Activated naive CD4-positive, alpha-beta T cell treated with anti-CD3 and anti-CD28 coated beads for 36 hours (primary cell): ENCODE data around the gene CABLES1. TPM values are rescaled to one million over a fixed set of nuclear protein-coding genes. Genes with fewer than 3 reads are reported as not detected.

ENCODE experiments used
- CTCF ChIA-PET: fragments of 350-600 bp; sonication (Branson Sonifier 250); formaldehyde crosslinking; loops from one replicate; lab custom pipeline; 2021; ENCODE audit warnings: antibody characterized with exemption; lab: Charles Lee
- DNase-seq: peaks from one replicate; pipeline ENCODE4 v3.0.0-alpha.2; 2020
- H3K27ac Mint-ChIP-seq: one replicate; pipeline ENCODE4 v1.8.0; 2021; ENCODE audit warnings: mild to moderate bottlenecking, mixed read lengths
- H3K27me3 Mint-ChIP-seq: one replicate; pipeline ENCODE4 v1.8.0; 2021; ENCODE audit warnings: low read depth, mixed read lengths
- H3K36me3 Mint-ChIP-seq: one replicate; pipeline ENCODE4 v1.8.0; 2021; ENCODE audit warnings: low read depth, mixed read lengths
- H3K4me1 Mint-ChIP-seq: one replicate; pipeline ENCODE4 v1.8.0; 2021; ENCODE audit warnings: low read depth, mixed read lengths
- H3K4me3 Mint-ChIP-seq: one replicate; pipeline ENCODE4 v1.8.0; 2021; ENCODE audit warnings: mild to moderate bottlenecking, moderate library complexity, mixed read lengths
- H3K9me3 Mint-ChIP-seq: one replicate; pipeline ENCODE4 v1.8.0; 2021; ENCODE audit warnings: mixed read lengths
- intact Hi-C: fragments of 100-400 bp; cut with micrococcal nuclease; formaldehyde crosslinking; loops from one replicate; pipeline ENCODE4 v1.15.1; 2023
- total RNA-seq, 2 experiments: library from RNA; stranded (reverse); gene quantifications; one replicate each; pipeline ENCODE4 v1.2.3, GENCODE V29; 2021

Gene CABLES1
- total RNA-seq, 2 experiments from 2014 or later, result 0.12 to 0.38 TPM

DNA sequence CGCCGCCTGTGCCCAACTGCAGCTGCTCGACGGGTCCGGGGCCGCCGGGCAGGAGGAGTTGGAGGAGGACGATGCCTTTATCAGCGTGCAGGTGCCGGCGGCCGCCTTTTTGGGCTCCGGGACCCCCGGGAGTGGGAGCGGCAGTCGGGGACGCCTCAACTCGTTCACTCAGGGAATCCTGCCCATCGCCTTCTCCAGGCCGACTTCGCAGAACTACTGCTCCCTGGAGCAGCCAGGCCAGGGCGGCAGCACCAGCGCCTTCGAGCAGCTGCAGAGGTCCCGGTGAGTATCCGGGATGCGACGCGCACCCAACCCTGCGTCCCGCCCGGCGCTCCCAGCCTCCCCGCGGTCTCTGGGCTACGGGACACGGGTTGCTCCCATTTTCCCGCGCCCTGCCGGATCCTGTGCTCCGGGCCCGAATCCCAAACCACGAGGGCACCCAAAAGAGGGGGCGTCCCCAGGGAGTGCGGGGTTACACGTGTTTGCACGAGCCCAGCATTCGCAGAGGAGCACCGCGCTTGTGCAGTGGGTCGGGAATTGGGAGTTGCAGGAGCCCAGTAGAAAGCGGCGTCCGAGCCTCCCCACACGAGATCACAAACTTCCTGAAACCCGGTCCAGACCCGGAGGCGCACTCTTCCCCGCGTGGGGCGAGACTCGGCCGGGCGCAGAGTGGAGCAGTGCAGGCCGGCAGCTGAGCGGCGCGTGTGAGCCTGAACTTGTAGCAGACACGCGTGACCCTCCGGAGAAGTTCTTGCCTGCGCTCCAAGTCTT is 1.2 kb downstream of the CABLES1 start:
- intact Hi-C loops, result loop anchor here (5.0 kb wide), 1 partner anchor 451 kb away; the partner anchor contains the start of gene NPC1
- CTCF ChIA-PET, result no interaction called here
- H3K27me3 Mint-ChIP-seq, result peaks cover 42% of the 10 kb centered on the region
- no peaks in the 10 kb centered on the region for H3K36me3 Mint-ChIP-seq
- DNase-seq, result peak; percentile 12
- H3K4me3 Mint-ChIP-seq, result peak overlapping the region; percentile 43
- peaks cover 14% of the 10 kb centered on the region for H3K4me1 Mint-ChIP-seq
- no peak overlapping the region for H3K27ac Mint-ChIP-seq
- no peaks in the 10 kb centered on the region for H3K9me3 Mint-ChIP-seq

DNA sequence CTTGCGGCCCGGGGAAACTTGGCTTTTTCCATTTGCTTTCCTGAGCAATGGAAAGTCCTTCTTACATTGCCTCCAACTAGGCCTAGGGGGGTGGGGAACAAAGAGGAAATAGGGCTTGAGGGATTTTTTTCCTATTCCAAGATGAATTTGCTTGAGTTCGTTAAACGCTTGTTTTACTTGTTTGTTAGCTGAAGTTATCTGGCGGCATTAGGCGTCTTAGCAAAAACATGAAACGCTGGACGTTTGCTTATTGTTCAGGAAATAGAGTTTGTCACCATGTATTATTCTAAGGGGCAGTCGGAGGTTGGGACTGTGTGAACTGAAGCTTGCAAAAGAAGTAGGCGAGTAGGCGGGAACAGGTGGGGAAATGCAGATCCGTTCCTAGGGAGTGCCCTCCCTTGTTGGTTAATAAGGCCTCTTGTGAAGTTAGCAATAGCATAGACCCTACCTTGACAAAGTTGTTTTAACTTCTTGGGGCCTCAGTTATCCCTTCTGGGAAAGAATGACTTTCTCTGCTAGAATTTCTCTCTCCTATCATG is 1.9 kb downstream of the CABLES1 start:
- no peaks in the 10 kb centered on the region for H3K36me3 Mint-ChIP-seq
- H3K27ac Mint-ChIP-seq, result no peak overlapping the region
- intact Hi-C loops, result loop anchor here (5.0 kb wide), 1 partner anchor 450 kb away; the partner anchor contains the start of gene NPC1

DNA sequence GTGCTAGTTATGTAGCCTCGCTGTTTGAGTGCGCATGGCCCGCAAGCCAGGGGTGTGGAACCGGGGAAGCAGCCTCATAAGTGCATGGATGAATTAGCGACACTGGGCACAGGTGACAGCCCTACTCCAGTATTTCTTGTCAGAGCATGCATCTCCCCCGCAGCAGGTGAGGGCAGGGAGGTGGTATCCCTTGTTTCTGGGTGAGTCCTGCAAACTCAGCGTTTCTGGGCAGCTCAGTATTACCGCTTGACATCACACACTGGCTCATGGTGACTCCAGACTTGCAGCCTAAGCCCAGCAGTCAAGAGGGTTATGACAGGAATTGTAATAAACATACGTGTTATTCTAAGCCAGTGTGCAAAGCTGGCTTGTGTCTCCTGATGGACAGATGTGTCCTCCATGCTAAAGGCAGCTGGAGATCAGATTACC is 2.5 kb downstream of the CABLES1 start:
- Mint-ChIP-seq H3K9me3 (no peaks in the 10 kb centered on the region), H3K4me1 (peaks cover 14% of the 10 kb centered on the region), H3K27me3 (peaks cover 32% of the 10 kb centered on the region), H3K4me3 (no peak overlapping the region), H3K36me3 (no peaks in the 10 kb centered on the region), H3K27ac (no peak overlapping the region)
- CTCF ChIA-PET, result interaction anchor here (1.2 kb wide), 1 partner anchor 258 kb away, joined by 3 read pairs; no protein-coding TSS in a partner anchor
- no peak for DNase-seq
- intact Hi-C loops, result loop anchor here (5.0 kb wide), 1 partner anchor 449 kb away; the partner anchor contains the start of gene NPC1

More for the DNA sequence above, 1.9 kb downstream of the CABLES1 start:
- H3K27me3 Mint-ChIP-seq, result peaks cover 37% of the 10 kb centered on the region
- CTCF ChIA-PET, result no interaction called here
- peak overlapping the region; percentile 43 for H3K4me3 Mint-ChIP-seq
- peaks cover 14% of the 10 kb centered on the region for H3K4me1 Mint-ChIP-seq
- H3K9me3 Mint-ChIP-seq, result no peaks in the 10 kb centered on the region
- no peak for DNase-seq

DNA sequence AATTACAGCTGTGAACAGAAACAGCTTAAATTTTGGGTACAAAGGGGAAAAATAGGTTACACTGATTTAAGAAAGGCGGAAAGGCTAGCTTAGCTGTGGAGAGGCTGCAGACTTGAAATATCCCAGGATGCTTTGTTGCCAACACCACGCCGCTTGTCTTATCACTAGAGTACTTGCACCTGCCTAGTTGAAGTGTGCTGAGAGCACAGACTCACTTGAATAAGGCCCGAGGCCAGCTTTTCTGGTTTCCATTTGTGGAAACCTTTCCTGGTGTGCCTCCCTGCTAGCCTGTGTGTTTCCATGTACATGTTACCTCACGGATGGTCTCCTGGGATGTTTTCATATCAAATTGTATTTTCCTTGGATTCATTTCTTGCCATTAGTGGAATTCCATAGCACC is 3.2 kb downstream of the CABLES1 start:
- CTCF ChIA-PET, result interaction anchor here (0.5 to 1.2 kb wide), 2 partner anchors 239 to 257 kb away, joined by 3 to 4 read pairs; no protein-coding TSS in a partner anchor
- Mint-ChIP-seq H3K4me3 (no peak overlapping the region), H3K4me1 (peaks cover 14% of the 10 kb centered on the region)

DNA sequence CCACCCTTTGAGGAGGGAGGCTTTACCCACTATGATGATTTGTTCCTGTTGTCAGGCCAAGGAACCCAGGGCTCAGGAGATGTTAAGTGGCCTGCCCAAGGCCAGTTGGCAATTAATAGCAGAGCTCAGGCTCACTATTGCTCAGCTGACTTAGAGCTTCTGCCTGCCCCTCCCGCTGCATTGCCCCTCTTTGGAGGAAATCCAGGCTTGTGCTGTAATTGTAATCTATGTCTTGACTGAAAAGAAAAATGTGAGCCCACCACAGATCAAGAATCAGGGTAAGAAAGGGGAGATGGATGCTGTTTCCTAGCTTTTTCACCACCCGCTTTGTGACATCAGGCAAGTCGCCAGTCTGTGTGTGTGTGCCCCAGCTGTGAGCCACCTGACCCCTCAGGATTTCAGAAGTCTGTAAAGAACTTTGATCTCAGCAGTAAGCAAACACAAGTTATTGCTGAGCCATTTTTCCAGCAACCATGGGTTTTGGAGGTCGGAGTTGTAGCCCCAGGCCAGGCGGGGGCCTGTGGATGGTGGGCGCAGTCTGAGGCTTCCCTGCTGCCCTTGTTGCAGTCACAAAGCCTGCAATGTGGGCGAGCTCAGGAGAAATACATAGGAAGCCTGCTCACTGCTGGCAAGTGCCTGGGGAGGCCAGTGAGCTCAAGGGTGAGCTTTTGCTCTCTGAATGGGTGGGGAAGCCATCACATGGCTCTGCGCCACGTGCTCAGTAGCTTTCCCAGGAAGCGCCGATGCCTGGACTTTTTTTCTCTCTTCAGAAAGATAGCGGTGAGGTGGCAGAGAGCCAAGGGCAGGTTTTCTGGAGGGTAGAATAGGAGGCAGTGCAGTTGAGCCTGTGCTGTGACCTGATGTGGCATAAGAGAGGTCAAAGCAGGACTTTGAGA is 6.1 kb downstream of the CABLES1 start:
- intact Hi-C loops, result no loop called here
- CTCF ChIA-PET, result no interaction called here
- Mint-ChIP-seq H3K4me1 (peaks cover 2% of the 10 kb centered on the region), H3K36me3 (no peaks in the 10 kb centered on the region), H3K4me3 (no peak overlapping the region), H3K27ac (no peak overlapping the region), H3K9me3 (no peaks in the 10 kb centered on the region), H3K27me3 (peaks cover 18% of the 10 kb centered on the region)
- no peak for DNase-seq

More for the DNA sequence above, 3.2 kb downstream of the CABLES1 start:
- Mint-ChIP-seq H3K9me3 (no peaks in the 10 kb centered on the region), H3K27me3 (peaks cover 32% of the 10 kb centered on the region), H3K27ac (no peak overlapping the region), H3K36me3 (no peaks in the 10 kb centered on the region)
- intact Hi-C loops, result loop anchor here (5.0 kb wide), 1 partner anchor 449 kb away; the partner anchor contains the start of gene NPC1
- no peak for DNase-seq

DNA sequence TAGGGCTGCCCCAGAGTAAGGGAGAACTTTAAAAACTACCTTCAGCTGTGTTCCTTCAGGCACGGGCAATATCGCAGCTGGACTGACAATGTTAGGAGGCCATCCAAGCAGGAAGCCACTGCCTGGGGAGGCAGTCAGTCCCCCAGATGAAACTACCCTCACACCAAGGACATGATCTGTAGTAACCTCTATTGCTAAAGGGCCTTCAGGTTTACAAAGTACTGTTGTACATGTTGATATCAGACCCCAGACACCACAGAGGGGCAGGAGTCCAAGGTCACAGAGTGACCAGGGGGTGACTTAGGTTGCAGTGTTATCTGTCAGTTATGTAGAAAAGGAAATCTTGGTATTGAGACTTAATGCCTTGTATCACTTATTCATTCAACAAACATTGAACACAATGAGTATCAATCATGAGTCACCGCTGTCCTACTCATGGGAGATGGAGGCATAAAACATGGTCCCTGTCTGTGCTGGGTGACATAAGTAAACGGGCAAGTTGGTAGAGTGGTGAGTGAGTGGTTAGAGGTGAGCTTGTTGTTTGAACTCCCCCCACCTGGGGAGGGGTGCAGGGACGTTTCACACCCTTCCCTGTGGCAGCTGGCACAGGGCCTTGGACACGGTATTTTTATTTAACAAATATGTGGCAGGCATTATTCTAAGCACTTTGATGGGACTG is 7.1 kb downstream of the CABLES1 start:
- Mint-ChIP-seq H3K4me1 (peaks cover 2% of the 10 kb centered on the region), H3K27me3 (peaks cover 9% of the 10 kb centered on the region), H3K4me3 (no peak overlapping the region), H3K9me3 (no peaks in the 10 kb centered on the region), H3K36me3 (no peaks in the 10 kb centered on the region), H3K27ac (no peak overlapping the region)
- no peak for DNase-seq
- intact Hi-C loops, result no loop called here
- CTCF ChIA-PET, result no interaction called here

DNA sequence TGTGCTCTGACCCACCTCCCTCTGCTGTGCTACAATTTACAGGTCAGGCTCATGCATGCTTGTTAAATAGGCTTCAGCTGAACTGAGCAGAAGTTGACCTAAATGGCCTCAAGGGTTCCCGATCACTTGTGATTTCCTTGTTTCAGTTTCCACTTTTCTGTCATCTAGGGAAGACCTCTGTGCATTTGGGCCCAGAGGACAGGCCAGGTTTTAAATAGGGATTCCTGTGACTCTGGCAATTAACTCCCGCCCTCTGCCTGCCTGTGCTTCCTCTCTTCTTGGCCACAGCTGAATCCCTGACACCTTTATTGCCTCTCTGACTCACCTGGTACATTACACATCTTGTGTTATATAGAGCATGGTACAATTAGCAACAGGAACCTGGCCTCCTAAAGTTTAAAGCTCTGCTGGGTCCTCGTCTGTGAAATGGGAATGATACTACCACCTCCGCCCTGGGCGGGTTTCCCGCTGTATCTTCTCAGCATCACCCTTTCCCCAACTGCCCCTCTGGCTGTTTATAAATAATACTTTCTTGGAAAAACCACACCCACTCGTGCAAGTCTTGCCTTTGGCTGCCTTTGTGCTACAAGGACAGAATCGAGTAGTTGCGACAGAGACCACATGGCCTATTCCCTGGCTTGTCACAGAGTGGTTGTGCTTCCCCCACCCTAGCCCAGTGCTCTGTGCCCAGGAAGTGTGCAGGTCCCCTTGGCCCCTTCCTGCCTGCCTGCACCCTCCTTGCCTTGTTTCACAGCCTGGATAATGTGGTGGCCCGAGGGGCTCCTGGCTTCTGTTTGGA is 7.9 kb downstream of the CABLES1 start:
- Mint-ChIP-seq H3K27me3 (peaks cover 1% of the 10 kb centered on the region), H3K4me3 (no peak overlapping the region), H3K36me3 (no peaks in the 10 kb centered on the region), H3K4me1 (peaks cover 2% of the 10 kb centered on the region), H3K27ac (no peak overlapping the region), H3K9me3 (no peaks in the 10 kb centered on the region)
- intact Hi-C loops, result no loop called here
- CTCF ChIA-PET, result interaction anchor here (0.6 kb wide), 1 partner anchor 44 kb away, joined by 4 read pairs; no protein-coding TSS in a partner anchor
- no peak for DNase-seq

DNA sequence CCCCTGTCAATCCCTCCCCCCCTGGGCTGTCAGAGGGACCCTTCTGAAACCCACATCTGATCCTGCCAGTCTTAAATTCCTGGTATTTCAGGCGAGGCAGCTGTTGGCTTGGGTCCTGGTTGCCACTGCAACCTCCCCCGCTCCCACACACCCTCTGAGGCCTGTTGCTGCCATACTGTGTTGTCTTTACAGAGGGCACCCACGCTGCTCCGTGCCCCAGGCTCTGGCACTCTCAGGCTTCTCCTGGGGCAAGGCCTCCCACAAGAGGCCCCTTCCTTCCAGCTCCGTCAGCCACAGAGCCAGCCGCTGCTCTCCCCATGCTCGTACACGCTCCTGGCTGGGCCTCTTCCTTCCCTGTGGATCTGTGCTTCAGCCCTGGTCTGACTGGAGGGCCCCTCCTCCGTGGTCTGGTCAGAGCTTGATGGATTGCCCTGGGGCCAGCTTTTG is 8.6 kb downstream of the CABLES1 start:
- no peak for DNase-seq
- no peaks in the 10 kb centered on the region for H3K36me3 Mint-ChIP-seq
- no peak overlapping the region for H3K4me3 Mint-ChIP-seq
- H3K9me3 Mint-ChIP-seq, result no peaks in the 10 kb centered on the region
- no peaks in the 10 kb centered on the region for H3K27me3 Mint-ChIP-seq
- no peak overlapping the region for H3K27ac Mint-ChIP-seq
- peaks cover 2% of the 10 kb centered on the region for H3K4me1 Mint-ChIP-seq
- CTCF ChIA-PET, result interaction anchor here (0.6 kb wide), 1 partner anchor 43 kb away, joined by 4 read pairs; no protein-coding TSS in a partner anchor
- intact Hi-C loops, result no loop called here

DNA sequence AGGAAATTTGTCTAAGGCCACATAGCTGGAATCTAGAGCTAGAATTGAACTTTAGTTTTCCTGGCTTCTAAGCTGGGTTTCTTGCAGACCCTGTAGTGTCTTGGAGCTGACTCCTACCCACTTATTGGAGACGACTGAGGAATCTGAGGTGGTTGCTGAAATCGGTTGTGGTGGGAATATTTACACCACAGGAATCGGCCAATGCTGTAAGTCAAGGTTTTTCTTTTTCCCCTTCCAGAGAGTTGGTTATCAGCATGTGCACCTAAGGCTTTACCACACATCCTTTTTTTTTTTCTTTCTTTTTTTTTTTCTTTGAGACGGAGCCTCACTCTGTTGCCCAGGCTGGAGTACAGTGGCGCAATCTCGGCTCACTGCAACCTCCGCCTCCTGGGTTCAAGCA is 9.4 kb downstream of the CABLES1 start:
- CTCF ChIA-PET, result no interaction called here
- no peaks in the 10 kb centered on the region for H3K9me3 Mint-ChIP-seq

DNA sequence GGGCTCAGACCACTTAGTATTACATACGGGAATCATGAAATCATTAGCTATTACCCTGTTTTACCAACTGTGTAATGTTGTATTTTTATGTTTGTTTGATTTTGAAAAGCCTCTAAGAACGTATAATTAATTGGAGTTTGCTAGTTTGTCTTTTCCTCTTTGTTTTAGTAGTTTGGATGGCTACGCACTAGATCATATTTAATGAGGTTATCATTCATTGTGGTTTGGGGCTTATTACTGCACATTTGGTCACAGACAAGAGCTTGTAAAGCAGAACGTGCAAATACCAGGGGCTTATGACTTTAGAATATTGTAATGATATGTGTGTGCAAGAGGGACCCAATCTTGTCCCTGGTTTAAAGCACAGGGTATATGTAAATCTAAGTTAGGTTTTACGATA is 10.3 kb downstream of the CABLES1 start:
- Mint-ChIP-seq H3K4me1 (peaks cover 2% of the 10 kb centered on the region), H3K9me3 (no peaks in the 10 kb centered on the region), H3K4me3 (no peak overlapping the region), H3K36me3 (no peaks in the 10 kb centered on the region), H3K27me3 (no peaks in the 10 kb centered on the region), H3K27ac (no peak overlapping the region)
- DNase-seq, result no peak
- intact Hi-C loops, result no loop called here
- CTCF ChIA-PET, result interaction anchor here (0.8 to 1.5 kb wide), 2 partner anchors 37 to 212 kb away, joined by 3 to 4 read pairs; no protein-coding TSS in a partner anchor

More for the DNA sequence above, 9.4 kb downstream of the CABLES1 start:
- H3K4me1 Mint-ChIP-seq, result peaks cover 2% of the 10 kb centered on the region
- H3K27ac Mint-ChIP-seq, result no peak overlapping the region
- H3K27me3 Mint-ChIP-seq, result no peaks in the 10 kb centered on the region
- no peaks in the 10 kb centered on the region for H3K36me3 Mint-ChIP-seq
- intact Hi-C loops, result no loop called here
- no peak overlapping the region for H3K4me3 Mint-ChIP-seq
- no peak for DNase-seq
